Bronchial epithelial cell (primary cell): ENCODE data around the gene PREX1. TPM values are rescaled to one million over a fixed set of nuclear protein-coding genes. Genes with fewer than 3 reads are reported as not detected.

Experiments
- DNase-seq: peaks from one replicate; pipeline ENCODE4 v3.0.0-alpha.2; 2010; ENCODE audit warnings: low read depth
- FAIRE-seq: peaks from 2 replicates; lab custom pipeline; 2011; peaks lifted over from hg19 to GRCh38; lab: Jason Lieb, UNC
- H3K27me3 ChIP-seq: 2 replicates; pipeline ENCODE4 v1.5.1; 2011; ENCODE audit warnings: low read length; ENCODE audit not compliant: control insufficient read depth, insufficient read depth
- H3K36me3 ChIP-seq: 2 replicates; pipeline ENCODE4 v1.5.1; 2011; ENCODE audit warnings: low read length; ENCODE audit not compliant: control insufficient read depth, insufficient read depth
- H3K4me3 ChIP-seq: 2 replicates; pipeline ENCODE4 v1.5.1; 2011; ENCODE audit warnings: mild to moderate bottlenecking, low read depth, low read length, control low read depth
- CTCF ChIP-seq: IDR thresholded peaks from 2 replicates; pipeline ENCODE4 v1.5.1; 2011; ENCODE audit warnings: mild to moderate bottlenecking, moderate library complexity, low read length, control low read depth, inconsistent platforms; ENCODE audit not compliant: insufficient read depth, severe bottlenecking
- total RNA-seq: library from RNA; depleted of rRNA; stranded (reverse); fragments of >200 nt; gene quantifications from 2 replicates; pipeline ENCODE4 v1.2.1, GENCODE V29; 2014

The PREX1 gene
- total RNA-seq, 1 donor from 2014 or later: under 0.01 TPM

GRCh38 chr20:48676125-48676524 lies 151.7 kb downstream of the PREX1 start:
- DNase-seq (no peak), FAIRE-seq (no peak)
- no peak overlapping the region for H3K4me3 ChIP-seq
- no peak for TF ChIP-seq CTCF
- H3K36me3 ChIP-seq: no peaks in the 10 kb centered on the region
- no peaks in the 10 kb centered on the region for H3K27me3 ChIP-seq

- Histone ChIP-seq H3K4me3 (no peak overlapping the region), H3K27me3 (no peaks in the 10 kb centered on the region), H3K36me3 (no peaks in the 10 kb centered on the region)
- TF ChIP-seq CTCF: no peak
- FAIRE-seq: no peak
- DNase-seq: no peak
Observed at GRCh38 chr20:48674461-48674860, 153.3 kb downstream of the PREX1 start.

- DNase-seq: no peak
- Histone ChIP-seq H3K36me3 (no peaks in the 10 kb centered on the region), H3K27me3 (no peaks in the 10 kb centered on the region), H3K4me3 (no peak overlapping the region)
- FAIRE-seq: no peak
- TF ChIP-seq CTCF: no peak
Observed at GRCh38 chr20:48673507-48673906, 154.3 kb downstream of the PREX1 start.

- TF ChIP-seq CTCF: no peak
- FAIRE-seq: no peak
Observed at GRCh38 chr20:48672324-48672723, 155.5 kb downstream of the PREX1 start.

GRCh38 chr20:48671141-48671540 lies 156.7 kb downstream of the PREX1 start:
- no peak for FAIRE-seq
- no peaks in the 10 kb centered on the region for H3K36me3 ChIP-seq
- no peak for DNase-seq
- H3K27me3 ChIP-seq: no peaks in the 10 kb centered on the region
- no peak for TF ChIP-seq CTCF
- no peak overlapping the region for H3K4me3 ChIP-seq

More at GRCh38 chr20:48672324-48672723, 155.5 kb downstream of the PREX1 start:
- no peaks in the 10 kb centered on the region for H3K36me3 ChIP-seq
- no peak overlapping the region for H3K4me3 ChIP-seq
- no peaks in the 10 kb centered on the region for H3K27me3 ChIP-seq
- DNase-seq: no peak

- no peak for TF ChIP-seq CTCF
- H3K27me3 ChIP-seq: no peaks in the 10 kb centered on the region
- FAIRE-seq: peak; percentile 94
- no peaks in the 10 kb centered on the region for H3K36me3 ChIP-seq
- H3K4me3 ChIP-seq: no peak overlapping the region
- DNase-seq: no peak
Observed at GRCh38 chr20:48669946-48670605, 157.7 kb downstream of the PREX1 start.
